Caco-2 (cell line): ENCODE data around the gene P3R3URF. TPM values are rescaled to one million over a fixed set of nuclear protein-coding genes. Genes with fewer than 3 reads are reported as not detected.

ENCODE experiments used
- BruUV-seq: library from RNA; stranded (reverse); fragments of 400-500 nt; replicated peaks from 2 replicates; lab custom pipeline; 2021; lab: Mats Ljungman, UMichigan
- CTCF ChIA-PET: fragments of 300-600 bp; sonication (Branson Sonifier 250); formaldehyde crosslinking; loops from one replicate; lab custom pipeline; 2022; ENCODE audit warnings: antibody characterized with exemption; lab: Charles Lee
- POLR2A ChIA-PET: fragments of 300-600 bp; sonication (Branson Sonifier 250); formaldehyde crosslinking; loops from one replicate; lab custom pipeline; 2022; ENCODE audit warnings: antibody characterized with exemption; lab: Charles Lee
- DNase-seq, 2 experiments: peaks; one replicate each; pipeline versions ENCODE4 v3.0.0 to v3.0.0-alpha.2; 2020 to 2022
- H3K27me3 ChIP-seq: replicated peaks from 2 replicates; pipeline ENCODE4 v1.6.0; 2011; ENCODE audit warnings: low read length; ENCODE audit not compliant: control insufficient read depth, insufficient read depth
- H3K36me3 ChIP-seq: 2 replicates; pipeline ENCODE4 v1.5.1; 2011; ENCODE audit warnings: low read length; ENCODE audit not compliant: control insufficient read depth, insufficient read depth
- H3K4me1 ChIP-seq: fragments of 250-450 bp; sonication (Bioruptor Pico); 2 replicates; pipeline ENCODE4 v1.5.1; 2020; ENCODE audit warnings: mild to moderate bottlenecking
- H3K4me3 ChIP-seq: 2 replicates; pipeline ENCODE4 v1.5.1; 2011; ENCODE audit warnings: low read depth, mild to moderate bottlenecking, control low read depth, low read length
- H3K9me3 ChIP-seq: fragments of 250-450 bp; sonication (Bioruptor Pico); 2 replicates; pipeline ENCODE4 v1.5.1; 2020; ENCODE audit warnings: mild to moderate bottlenecking, moderate library complexity
- H3K27ac Mint-ChIP-seq: one replicate; pipeline ENCODE4 v1.8.0; 2022; ENCODE audit warnings: mixed read lengths; ENCODE audit not compliant: unreplicated experiment
- H3K27me3 Mint-ChIP-seq: one replicate; pipeline ENCODE4 v1.8.0; 2022; ENCODE audit warnings: mixed read lengths; ENCODE audit not compliant: insufficient read depth, unreplicated experiment
- H3K36me3 Mint-ChIP-seq: one replicate; pipeline ENCODE4 v1.8.0; 2022; ENCODE audit warnings: mild to moderate bottlenecking, mixed read lengths; ENCODE audit not compliant: insufficient read depth, unreplicated experiment
- H3K4me1 Mint-ChIP-seq: one replicate; pipeline ENCODE4 v1.8.0; 2022; ENCODE audit warnings: low read depth, mixed read lengths; ENCODE audit not compliant: unreplicated experiment
- H3K4me3 Mint-ChIP-seq: one replicate; pipeline ENCODE4 v1.8.0; 2022; ENCODE audit warnings: mild to moderate bottlenecking, moderate library complexity, mixed read lengths; ENCODE audit not compliant: unreplicated experiment
- H3K9me3 Mint-ChIP-seq: one replicate; pipeline ENCODE4 v1.8.0; 2022; ENCODE audit warnings: mixed read lengths; ENCODE audit not compliant: unreplicated experiment
- CTCF ChIP-seq, 2 experiments: fragments of 200-600 bp in 1 of 2; IDR thresholded peaks; 1 replicate in 1 of 2; 2 replicates in 1 of 2; pipeline versions ENCODE4 v1.5.1 to v1.8.0; 2011 to 2022; ENCODE audit warnings: antibody characterized with exemption in 1 of 2, control low read depth in 1 of 2, inconsistent platforms in 1 of 2, low read depth in 1 of 2, low read length in 1 of 2, mild to moderate bottlenecking in 1 of 2, moderate library complexity in 1 of 2; ENCODE audit not compliant: insufficient read depth in 1 of 2, severe bottlenecking in 1 of 2, unreplicated experiment in 1 of 2
- intact Hi-C: fragments of 100-400 bp; cut with micrococcal nuclease; formaldehyde crosslinking; loops from one replicate; pipeline ENCODE4 v1.10.0; 2022; ENCODE audit not compliant: unreplicated experiment
- total RNA-seq: library from RNA; stranded (reverse); gene quantifications from 2 replicates; pipeline ENCODE4 v1.2.3, GENCODE V29; 2022

P3R3URF gene
- total RNA-seq, 1 experiment from 2014 or later, result not detected

DNA sequence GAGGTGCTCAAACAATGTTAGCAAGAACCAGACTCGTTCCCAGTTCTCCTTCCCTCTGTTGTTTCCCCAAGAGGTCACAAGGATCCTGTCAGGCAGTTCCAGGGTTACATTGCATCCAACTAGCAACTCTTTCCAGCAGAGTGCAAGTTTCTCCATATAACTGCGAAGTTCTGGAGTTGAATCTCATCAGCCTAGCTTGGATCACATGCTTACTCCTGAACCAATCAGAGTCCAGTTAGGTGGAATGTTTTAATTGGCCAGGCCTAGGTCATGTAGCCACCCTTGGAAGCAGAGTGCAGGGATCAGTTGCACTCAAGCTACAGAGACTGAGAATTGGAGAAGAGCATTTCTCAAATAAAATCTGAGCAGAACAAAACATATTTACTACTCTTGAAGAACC lies 28.0 kb downstream of the P3R3URF start:
- Mint-ChIP-seq H3K36me3 (no peaks in the 10 kb centered on the region), H3K27me3 (no peaks in the 10 kb centered on the region), H3K9me3 (no peaks in the 10 kb centered on the region), H3K4me3 (no peak overlapping the region), H3K4me1 (peaks cover 6% of the 10 kb centered on the region), H3K27ac (no peak overlapping the region)
- no peaks in the 10 kb centered on the region for H3K4me1 ChIP-seq
- ChIA-PET POLR2A (no interaction called here), CTCF (no interaction called here)
- no peaks in the 10 kb centered on the region for H3K27me3 ChIP-seq
- intact Hi-C loops, result no loop called here
- TF ChIP-seq CTCF (IDR thresholded peaks at IDR 0.05; ENCODE audit: insufficient read depth in 1 of 2, low read depth in 1 of 2, low read length in 1 of 2, severe bottlenecking in 1 of 2, unreplicated experiment in 1 of 2), result no peak
- H3K4me3 ChIP-seq, result no peak overlapping the region
- BruUV-seq, result no TSS peak
- no peak for DNase-seq
- H3K9me3 ChIP-seq, result no peaks in the 10 kb centered on the region
- no peaks in the 10 kb centered on the region for H3K36me3 ChIP-seq

DNA sequence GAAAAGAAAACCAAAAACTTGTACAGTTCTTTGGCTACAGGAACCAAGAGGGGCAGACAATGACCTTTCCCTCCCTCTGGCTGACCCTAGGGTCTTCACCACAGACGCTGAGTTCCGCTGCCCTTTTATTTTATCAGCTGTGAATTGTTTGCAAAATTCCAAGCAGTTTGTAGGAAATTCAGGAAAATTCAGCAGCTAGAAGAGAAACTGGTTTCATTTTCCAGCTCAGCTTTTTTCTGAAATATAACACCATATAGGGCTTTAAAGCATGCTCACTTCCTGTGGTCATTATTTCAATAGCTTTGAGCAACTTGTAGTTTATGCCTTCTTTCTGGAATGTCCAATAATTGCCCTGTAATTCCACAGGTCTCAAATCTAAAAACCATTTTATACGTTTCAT lies 38.4 kb downstream of the P3R3URF start:
- no peaks in the 10 kb centered on the region for H3K4me1 Mint-ChIP-seq
- H3K27ac Mint-ChIP-seq, result no peak overlapping the region
- H3K36me3 Mint-ChIP-seq, result peaks cover 3% of the 10 kb centered on the region
- H3K36me3 ChIP-seq, result no peaks in the 10 kb centered on the region
- intact Hi-C loops, result no loop called here
- no peak overlapping the region for H3K4me3 Mint-ChIP-seq
- H3K4me3 ChIP-seq, result no peak overlapping the region
- H3K27me3 Mint-ChIP-seq, result peaks cover 9% of the 10 kb centered on the region
- no peaks in the 10 kb centered on the region for H3K4me1 ChIP-seq
- no peaks in the 10 kb centered on the region for H3K27me3 ChIP-seq
- DNase-seq, result no peak
- TF ChIP-seq CTCF (IDR thresholded peaks at IDR 0.05; ENCODE audit: insufficient read depth in 1 of 2, low read depth in 1 of 2, low read length in 1 of 2, severe bottlenecking in 1 of 2, unreplicated experiment in 1 of 2), result no peak
- no peaks in the 10 kb centered on the region for H3K9me3 ChIP-seq
- H3K9me3 Mint-ChIP-seq, result no peaks in the 10 kb centered on the region
- BruUV-seq, result no TSS peak
- POLR2A ChIA-PET, result no interaction called here
- CTCF ChIA-PET, result no interaction called here

DNA sequence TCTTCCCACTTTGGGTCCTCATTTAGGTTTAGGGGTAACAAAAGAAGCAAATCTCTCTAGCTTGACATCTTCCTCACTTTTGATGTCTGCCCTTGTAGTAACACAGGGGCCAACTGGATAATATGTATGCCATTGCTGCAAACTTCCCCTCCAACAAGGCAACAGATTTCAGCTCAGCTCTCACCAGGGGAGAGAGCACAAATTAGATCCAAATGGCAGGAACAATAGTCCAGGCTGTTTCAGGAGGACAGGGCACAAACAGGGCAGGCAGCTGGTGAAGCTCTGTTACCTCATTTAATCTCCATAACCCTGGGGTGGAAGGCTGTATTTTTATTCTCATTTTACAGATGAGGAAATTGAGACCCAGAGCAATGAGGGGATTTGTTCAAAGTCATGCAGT lies 39.6 kb downstream of the P3R3URF start:
- no TSS peak for BruUV-seq
- H3K36me3 Mint-ChIP-seq, result peaks cover 14% of the 10 kb centered on the region
- no peaks in the 10 kb centered on the region for H3K9me3 Mint-ChIP-seq

More for the DNA sequence above, 39.6 kb downstream of the P3R3URF start:
- Histone ChIP-seq H3K4me1 (no peaks in the 10 kb centered on the region), H3K9me3 (no peaks in the 10 kb centered on the region), H3K4me3 (no peak overlapping the region), H3K36me3 (no peaks in the 10 kb centered on the region), H3K27me3 (no peaks in the 10 kb centered on the region)
- peaks cover 9% of the 10 kb centered on the region for H3K27me3 Mint-ChIP-seq
- DNase-seq, result no peak
- TF ChIP-seq CTCF (IDR thresholded peaks at IDR 0.05; ENCODE audit: insufficient read depth in 1 of 2, low read depth in 1 of 2, low read length in 1 of 2, severe bottlenecking in 1 of 2, unreplicated experiment in 1 of 2), result no peak
- POLR2A ChIA-PET, result no interaction called here
- no peak overlapping the region for H3K27ac Mint-ChIP-seq
- H3K4me1 Mint-ChIP-seq, result no peaks in the 10 kb centered on the region
- CTCF ChIA-PET, result no interaction called here
- no peak overlapping the region for H3K4me3 Mint-ChIP-seq
- intact Hi-C loops, result no loop called here
